SK-N-MC (cell line): Measurements from ENCODE around the gene TRIM67.

Experiments used
- EZH2 ChIP-seq: fragments of 200-600 bp; sonication (generic); IDR thresholded peaks from one replicate; pipeline ENCODE4 v1.6.1; 2017; ENCODE audit warnings: antibody characterized with exemption
- POLR2AphosphoS5 ChIP-seq: IDR thresholded peaks from 2 replicates; pipeline ENCODE4 v1.6.1; 2012; ENCODE audit warnings: mild to moderate bottlenecking, low read depth, low read length, borderline replicate concordance

DNA sequence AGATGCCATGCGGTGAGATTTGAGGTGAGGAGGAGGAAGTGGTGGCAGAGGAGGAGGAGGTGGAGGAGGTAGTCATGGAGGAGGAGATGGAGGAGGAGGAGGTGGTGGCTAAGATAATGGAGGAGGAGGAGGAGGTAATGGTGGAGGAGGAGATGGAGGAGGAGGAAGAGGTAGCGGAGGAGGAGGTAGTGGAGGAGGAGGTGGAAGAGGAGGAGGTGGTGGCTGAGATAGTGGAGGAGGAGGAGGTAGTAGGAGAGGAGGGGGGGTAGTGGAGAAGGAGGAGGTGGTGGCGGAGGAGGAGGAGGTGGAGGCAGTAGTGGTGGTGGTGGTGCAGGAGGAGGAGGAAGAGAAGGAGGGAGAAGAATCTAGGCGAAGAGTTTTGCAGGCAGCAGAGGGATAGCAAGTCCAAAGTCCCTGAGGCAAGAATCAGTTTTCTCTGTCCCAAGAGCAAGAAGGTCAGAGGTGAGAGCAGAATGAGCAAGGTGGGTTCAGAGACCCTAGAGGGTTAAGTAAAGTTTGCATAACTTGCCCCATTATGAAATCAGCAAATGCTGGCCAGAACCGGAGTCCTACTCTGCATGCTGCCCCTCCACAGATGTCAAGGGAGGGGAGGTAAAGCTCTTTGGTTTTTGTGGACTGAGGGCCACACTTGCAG is 40.2 kb downstream of the TRIM67 start:
- TF ChIP-seq POLR2AphosphoS5 (no peak), EZH2 (no peak)
